Nephron (organoid): Measurements from ENCODE around the gene TYK2.

ENCODE experiments used
- H3K27ac Mint-ChIP-seq, 3 experiments: 2 replicates each; pipeline ENCODE4 v1.8.0; 2020; ENCODE audit warnings: mixed read lengths in 3 of 3, mild to moderate bottlenecking in 2 of 3, moderate library complexity in 1 of 3
- H3K27me3 Mint-ChIP-seq: 2 replicates; pipeline ENCODE4 v1.8.0; 2021; ENCODE audit warnings: low read depth, mild to moderate bottlenecking, moderate library complexity, mixed read lengths
- H3K36me3 Mint-ChIP-seq: 2 replicates; pipeline ENCODE4 v1.8.0; 2020; ENCODE audit warnings: low read depth, mixed read lengths
- H3K4me1 Mint-ChIP-seq: 2 replicates; pipeline ENCODE4 v1.8.0; 2020; ENCODE audit warnings: mixed read lengths
- H3K4me3 Mint-ChIP-seq, 3 experiments: 2 replicates each; pipeline ENCODE4 v1.8.0; 2020; ENCODE audit warnings: mild to moderate bottlenecking in 3 of 3, mixed read lengths in 3 of 3, moderate library complexity in 2 of 3
- H3K9me3 Mint-ChIP-seq: 2 replicates; pipeline ENCODE4 v1.8.0; 2020; ENCODE audit warnings: mixed read lengths
- TF ChIP-seq, protein P1 (sequence below), 3 experiments: fragments of 200-600 bp; sonication (generic); IDR thresholded peaks; one replicate each; pipeline ENCODE4 v1.5.0; 2021; ENCODE audit warnings: antibody characterized with exemption in 3 of 3; ENCODE audit not compliant: unreplicated experiment in 3 of 3

Gene TYK2

DNA sequence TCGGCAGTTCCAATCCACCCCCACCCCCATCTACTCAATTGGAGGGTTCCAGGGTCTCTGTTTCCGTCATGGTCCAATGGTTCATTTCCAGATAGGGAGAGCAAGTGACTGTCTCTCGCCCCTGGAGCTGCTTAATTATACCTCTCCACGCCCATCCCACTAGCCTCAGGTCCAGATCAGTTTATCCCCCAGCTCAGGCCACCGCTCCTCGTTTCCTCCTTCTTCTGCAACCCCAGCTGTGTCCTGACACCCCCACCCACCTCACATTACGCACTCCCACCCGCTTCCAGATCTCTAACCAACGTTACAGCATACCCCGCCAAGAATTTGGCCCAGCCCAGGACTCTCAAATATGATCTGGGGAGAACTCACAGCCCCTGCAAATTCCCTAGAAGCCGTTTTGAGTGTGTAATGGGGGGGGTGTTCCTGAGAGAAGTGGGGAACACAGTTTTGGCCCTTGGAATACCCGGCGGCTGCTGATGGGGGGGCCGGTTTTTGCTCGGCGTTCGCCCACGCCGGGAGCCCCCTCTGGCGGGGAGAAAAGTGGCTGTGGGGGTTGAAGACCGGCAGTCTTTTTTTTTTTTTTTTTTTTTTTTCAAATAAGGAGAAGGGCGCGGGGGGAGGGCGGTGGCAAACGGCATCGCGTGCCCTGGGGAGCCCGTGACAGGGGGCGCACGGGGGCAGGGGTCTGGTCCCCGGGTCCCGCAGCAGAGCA, 38.3 kb upstream of the TYK2 start:
- Mint-ChIP-seq H3K4me1 (peaks cover 36% of the 10 kb centered on the region), H3K9me3 (no peaks in the 10 kb centered on the region), H3K36me3 (no peaks in the 10 kb centered on the region), H3K4me3 (peak overlapping the region; percentile 66 to 85 (median 72)), H3K27me3 (peaks cover 88% of the 10 kb centered on the region), H3K27ac (no peak overlapping the region)
- TF ChIP-seq, protein P1, sequence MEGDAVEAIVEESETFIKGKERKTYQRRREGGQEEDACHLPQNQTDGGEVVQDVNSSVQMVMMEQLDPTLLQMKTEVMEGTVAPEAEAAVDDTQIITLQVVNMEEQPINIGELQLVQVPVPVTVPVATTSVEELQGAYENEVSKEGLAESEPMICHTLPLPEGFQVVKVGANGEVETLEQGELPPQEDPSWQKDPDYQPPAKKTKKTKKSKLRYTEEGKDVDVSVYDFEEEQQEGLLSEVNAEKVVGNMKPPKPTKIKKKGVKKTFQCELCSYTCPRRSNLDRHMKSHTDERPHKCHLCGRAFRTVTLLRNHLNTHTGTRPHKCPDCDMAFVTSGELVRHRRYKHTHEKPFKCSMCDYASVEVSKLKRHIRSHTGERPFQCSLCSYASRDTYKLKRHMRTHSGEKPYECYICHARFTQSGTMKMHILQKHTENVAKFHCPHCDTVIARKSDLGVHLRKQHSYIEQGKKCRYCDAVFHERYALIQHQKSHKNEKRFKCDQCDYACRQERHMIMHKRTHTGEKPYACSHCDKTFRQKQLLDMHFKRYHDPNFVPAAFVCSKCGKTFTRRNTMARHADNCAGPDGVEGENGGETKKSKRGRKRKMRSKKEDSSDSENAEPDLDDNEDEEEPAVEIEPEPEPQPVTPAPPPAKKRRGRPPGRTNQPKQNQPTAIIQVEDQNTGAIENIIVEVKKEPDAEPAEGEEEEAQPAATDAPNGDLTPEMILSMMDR (IDR thresholded peaks at IDR 0.05; ENCODE audit: unreplicated experiment in 3 of 3): no peak

DNA sequence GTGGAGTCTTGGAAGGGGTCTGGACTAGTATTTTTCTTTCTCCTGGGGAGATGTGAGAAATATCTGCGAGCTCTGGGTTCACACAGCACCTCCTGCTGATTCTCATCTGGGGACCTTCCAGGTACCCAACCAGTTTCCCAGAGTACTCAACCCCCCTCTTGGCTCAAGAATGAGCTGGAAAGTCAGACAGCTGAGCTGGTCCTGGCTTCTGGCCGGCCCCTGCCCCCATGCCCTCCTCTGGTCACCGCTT, 37.8 kb upstream of the TYK2 start:
- TF ChIP-seq, protein P1 (IDR thresholded peaks at IDR 0.05; ENCODE audit: unreplicated experiment in 3 of 3): no peak
- Mint-ChIP-seq H3K27me3 (peaks cover 88% of the 10 kb centered on the region), H3K9me3 (no peaks in the 10 kb centered on the region), H3K36me3 (no peaks in the 10 kb centered on the region), H3K27ac (no peak overlapping the region), H3K4me3 (peak overlapping the region; percentile 66 to 85 (median 72)), H3K4me1 (peaks cover 36% of the 10 kb centered on the region)

DNA sequence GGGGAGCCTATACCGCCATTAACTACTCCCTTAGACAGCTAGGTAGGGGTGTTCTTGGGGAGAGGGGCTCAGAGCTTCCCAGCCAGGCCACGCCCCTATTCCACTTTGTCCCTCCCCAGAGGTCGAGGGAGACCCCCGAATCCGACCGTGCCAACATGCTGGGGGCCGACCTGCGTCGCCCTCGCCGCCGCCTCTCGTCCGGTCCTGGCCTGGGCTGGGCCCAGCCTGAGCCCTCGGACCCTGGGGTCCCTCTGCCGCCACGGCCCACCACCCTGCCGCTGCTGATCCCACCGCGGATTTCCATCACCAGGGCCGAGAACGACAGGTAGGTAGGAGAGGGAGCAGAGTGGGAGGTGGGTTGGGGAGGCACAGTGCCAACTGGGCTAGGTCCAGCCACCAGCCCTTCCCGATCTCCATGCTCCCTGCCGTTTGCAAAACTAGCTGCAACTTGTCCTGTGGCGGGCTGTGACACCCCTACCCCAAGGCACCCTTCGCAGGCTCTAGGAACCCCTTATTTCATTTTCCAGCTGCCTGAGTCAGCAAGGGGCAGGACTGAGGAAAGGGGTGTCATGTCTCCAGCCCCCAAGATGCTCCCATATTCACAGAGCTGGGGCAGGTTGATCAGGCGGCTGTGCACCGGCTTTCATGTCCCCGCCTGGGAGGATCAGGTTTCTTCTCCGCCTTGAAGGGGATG, 37.3 kb upstream of the TYK2 start:
- Mint-ChIP-seq H3K4me1 (peaks cover 36% of the 10 kb centered on the region), H3K36me3 (no peaks in the 10 kb centered on the region), H3K27ac (no peak overlapping the region), H3K27me3 (peaks cover 88% of the 10 kb centered on the region), H3K4me3 (peak overlapping the region; percentile 66 to 85 (median 72)), H3K9me3 (no peaks in the 10 kb centered on the region)
- TF ChIP-seq, protein P1 (IDR thresholded peaks at IDR 0.05; ENCODE audit: unreplicated experiment in 3 of 3): no peak

DNA sequence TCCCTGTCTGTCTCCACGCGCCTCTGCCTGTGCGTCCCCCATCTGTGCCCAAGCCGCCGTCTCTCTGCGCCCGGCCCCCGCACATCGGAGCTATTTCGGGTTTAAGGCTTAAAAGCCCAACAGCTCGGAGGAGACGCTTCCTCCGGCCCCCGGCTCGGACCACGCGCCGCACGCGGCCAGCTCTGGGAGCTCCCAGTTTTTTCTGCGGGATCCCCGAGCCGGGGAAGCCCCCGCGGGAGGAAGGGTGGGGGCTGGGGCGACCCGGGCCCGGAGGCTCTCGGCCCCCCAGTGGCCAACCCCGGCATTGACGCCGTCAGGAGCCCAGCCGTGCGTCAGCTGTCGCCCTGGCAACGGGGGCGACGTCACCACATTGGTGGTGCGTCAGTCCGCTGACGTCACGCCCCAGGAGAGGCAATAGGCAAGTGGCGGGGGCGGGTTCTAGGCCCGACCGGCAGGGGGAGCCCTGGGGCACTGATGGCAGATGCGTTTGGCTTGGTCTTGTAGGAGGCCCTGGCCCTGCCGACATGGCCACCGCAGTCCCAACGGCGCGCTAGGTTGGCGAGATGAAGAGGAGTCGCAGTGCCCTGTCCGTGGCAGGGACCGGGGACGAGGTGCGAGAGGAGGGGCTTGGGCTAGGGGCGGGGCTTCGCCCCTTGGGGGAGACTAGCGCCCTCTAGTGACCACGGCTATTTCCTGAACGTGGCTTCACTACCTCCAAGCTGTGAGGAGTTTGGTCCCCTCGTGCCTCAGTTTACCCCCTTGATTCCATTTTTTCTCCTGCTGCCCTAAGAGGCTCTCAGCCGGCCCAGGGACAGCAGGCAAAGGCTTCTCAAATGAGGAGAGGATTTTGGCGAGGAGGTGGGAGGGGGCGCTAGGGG, 36.2 kb upstream of the TYK2 start:
- Mint-ChIP-seq H3K9me3 (no peaks in the 10 kb centered on the region), H3K36me3 (no peaks in the 10 kb centered on the region), H3K27ac (peak overlapping the region in 1 of 3 experiments; percentile 31)

DNA sequence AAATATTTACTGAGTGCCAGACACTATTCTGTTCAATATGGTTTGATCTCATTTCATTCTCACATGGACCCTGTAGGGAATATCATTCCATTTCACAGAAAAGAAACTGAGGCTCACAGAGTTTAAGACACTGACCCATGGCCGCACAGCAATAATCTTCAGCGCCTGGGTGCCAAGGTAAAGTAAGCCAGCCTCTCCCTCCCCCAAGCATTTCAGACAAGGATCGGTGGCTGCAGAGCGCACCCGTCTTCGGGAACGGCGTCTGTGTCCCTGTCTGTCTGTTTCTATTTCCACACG, 35.7 kb upstream of the TYK2 start:
- Mint-ChIP-seq H3K9me3 (no peaks in the 10 kb centered on the region), H3K4me3 (peak overlapping the region; percentile 70 to 75 (median 70)), H3K36me3 (no peaks in the 10 kb centered on the region), H3K4me1 (peaks cover 25% of the 10 kb centered on the region), H3K27ac (no peak overlapping the region), H3K27me3 (peaks cover 84% of the 10 kb centered on the region)
- TF ChIP-seq, protein P1 (IDR thresholded peaks at IDR 0.05; ENCODE audit: unreplicated experiment in 3 of 3): no peak

More for the DNA sequence above, 36.2 kb upstream of the TYK2 start:
- Mint-ChIP-seq H3K27me3 (peaks cover 85% of the 10 kb centered on the region), H3K4me1 (peaks cover 30% of the 10 kb centered on the region), H3K4me3 (peak overlapping the region; percentile 70 to 75 (median 72))
- TF ChIP-seq, protein P1 (IDR thresholded peaks at IDR 0.05; ENCODE audit: unreplicated experiment in 3 of 3): peak; percentile 81 to 96 (median 90)
